Endothelial cell of umbilical vein (primary cell): ENCODE results near the gene GJC3. TPM values are rescaled to one million over a fixed set of nuclear protein-coding genes. Genes with fewer than 3 reads are reported as not detected.
"Not testable (repeated sequence)": the region's sequence is repeated elsewhere in the genome, so short reads cannot be mapped to it uniquely, and the experiment has no call there.

Source experiments
- BruUV-seq: library from RNA; stranded (reverse); fragments of 400-500 nt; replicated peaks from 2 replicates; lab custom pipeline; 2021; lab: Mats Ljungman, UMichigan
- CTCF ChIA-PET: fragments of 300-600, 350-600 bp; sonication (Branson Sonifier 250); formaldehyde crosslinking; loops from one replicate; lab custom pipeline; 2021; ENCODE audit warnings: antibody characterized with exemption, inconsistent platforms; lab: Charles Lee
- POLR2A ChIA-PET: fragments of 300-600, 350-600 bp; sonication (Branson Sonifier 250); formaldehyde crosslinking; loops from one replicate; lab custom pipeline; 2021; ENCODE audit warnings: antibody characterized with exemption, inconsistent platforms; lab: Charles Lee
- DNase-seq: peaks from one replicate; pipeline ENCODE4 v3.0.0-alpha.2; 2011; ENCODE audit warnings: low read depth, low spot score
- FAIRE-seq: peaks from 2 replicates; lab custom pipeline; 2011; peaks lifted over from hg19 to GRCh38; lab: Jason Lieb, UNC
- H2AFZ ChIP-seq: 2 replicates; pipeline ENCODE4 v1.6.0; 2012; ENCODE audit warnings: low read depth, low read length, control low read depth, inconsistent platforms
- H3K27ac ChIP-seq: 2 replicates; pipeline ENCODE4 v1.5.1; 2011; ENCODE audit warnings: low read depth, mild to moderate bottlenecking, control low read depth, low read length, moderate library complexity; ENCODE audit not compliant: insufficient read depth
- H3K27me3 ChIP-seq, 2 experiments: 2 replicates each; pipeline versions ENCODE4 v1.6.0 to v1.6.1; 2011; ENCODE audit warnings: low read length in 2 of 2, mixed read lengths in 1 of 2; ENCODE audit not compliant: control insufficient read depth in 2 of 2, insufficient read depth in 2 of 2
- H3K36me3 ChIP-seq, 2 experiments: 2 replicates in 1 of 2; 3 replicates in 1 of 2; pipeline ENCODE4 v1.5.1; 2011; ENCODE audit warnings: low read length in 2 of 2, mild to moderate bottlenecking in 1 of 2, moderate library complexity in 1 of 2; ENCODE audit not compliant: control insufficient read depth in 2 of 2, insufficient read depth in 2 of 2; ENCODE audit errors: extremely low read depth in 1 of 2
- H3K4me1 ChIP-seq: 3 replicates; pipeline ENCODE4 v1.5.1; 2011; ENCODE audit warnings: mild to moderate bottlenecking, low read length; ENCODE audit not compliant: control insufficient read depth, insufficient read depth; ENCODE audit errors: extremely low read depth
- H3K4me2 ChIP-seq: 2 replicates; pipeline ENCODE4 v1.6.1; 2011; ENCODE audit warnings: low read length, control low read depth, mixed read lengths; ENCODE audit not compliant: insufficient read depth
- H3K4me3 ChIP-seq, 3 experiments: fragments of 200-600 bp in 1 of 3; sonication (generic), shearing (Covaris generic) in 1 of 3; replicated peaks in 1 of 3; 2 replicates each; pipeline ENCODE4 v1.5.1; 2011 to 2016; ENCODE audit warnings: control low read depth in 3 of 3, low read length in 3 of 3, mild to moderate bottlenecking in 2 of 3, inconsistent platforms in 1 of 3, low read depth in 1 of 3, moderate library complexity in 1 of 3; ENCODE audit not compliant: insufficient read depth in 1 of 3
- H3K79me2 ChIP-seq: 2 replicates; pipeline ENCODE4 v1.6.0; 2012; ENCODE audit warnings: low read length, inconsistent platforms; ENCODE audit not compliant: control insufficient read depth, insufficient read depth
- H3K9ac ChIP-seq: replicated peaks from 2 replicates; pipeline ENCODE3; 2011; ENCODE audit warnings: low read length, control low read depth; ENCODE audit not compliant: insufficient read depth; ENCODE audit errors: extremely low read depth
- H3K9me1 ChIP-seq: replicated peaks from 3 replicates; pipeline ENCODE4 v1.6.0; 2011; ENCODE audit warnings: mild to moderate bottlenecking, low read length; ENCODE audit not compliant: control insufficient read depth, insufficient read depth; ENCODE audit errors: extremely low read depth
- H3K9me3 ChIP-seq: replicated peaks from 2 replicates; pipeline ENCODE4 v1.5.1; 2012; ENCODE audit warnings: low read length, inconsistent platforms; ENCODE audit not compliant: control insufficient read depth, insufficient read depth
- H4K20me1 ChIP-seq: replicated peaks from 2 replicates; pipeline ENCODE3; 2011; ENCODE audit warnings: mild to moderate bottlenecking, low read length; ENCODE audit not compliant: control insufficient read depth, insufficient read depth; ENCODE audit errors: extremely low read depth
- CTCF ChIP-seq, 2 donors: IDR thresholded peaks; 1 replicate in 1 of 2; 2 replicates in 1 of 2; pipeline ENCODE4 v1.5.1; 2011; ENCODE audit warnings: low read length in 2 of 2, mild to moderate bottlenecking in 2 of 2, moderate library complexity in 2 of 2, control low read depth in 1 of 2, inconsistent platforms in 1 of 2, low read depth in 1 of 2; ENCODE audit not compliant: insufficient read depth in 1 of 2; ENCODE audit errors: extremely low read depth in 1 of 2
- EZH2 ChIP-seq: IDR thresholded peaks from 2 replicates; pipeline ENCODE4 v1.6.1; 2012; ENCODE audit warnings: borderline replicate concordance, low read depth, mild to moderate bottlenecking, moderate library complexity, low read length, inconsistent platforms; ENCODE audit not compliant: severe bottlenecking
- FOS ChIP-seq: IDR thresholded peaks from 2 replicates; pipeline ENCODE4 v1.6.1; 2011; ENCODE audit warnings: mild to moderate bottlenecking, low read length, moderate library complexity, borderline replicate concordance; ENCODE audit not compliant: insufficient read depth
- GATA2 ChIP-seq: IDR thresholded peaks from 2 replicates; pipeline ENCODE4 v1.7.0; 2011; ENCODE audit warnings: low read depth, mild to moderate bottlenecking, moderate library complexity, mixed read lengths, low read length; ENCODE audit not compliant: insufficient read length, insufficient read depth
- JUN ChIP-seq: IDR thresholded peaks from 2 replicates; pipeline ENCODE4 v1.6.1; 2011; ENCODE audit warnings: borderline replicate concordance, low read depth; ENCODE audit not compliant: insufficient read length, insufficient read depth
- MYC ChIP-seq: IDR thresholded peaks from one replicate; pipeline ENCODE4 v1.6.1; 2011; ENCODE audit warnings: mild to moderate bottlenecking, low read depth, low read length
- POLR2A ChIP-seq: IDR thresholded peaks from 2 replicates; pipeline ENCODE4 v1.6.1; 2012; ENCODE audit warnings: low read depth, mild to moderate bottlenecking, control low read depth, low read length
- POLR2AphosphoS5 ChIP-seq: IDR thresholded peaks from 2 replicates; pipeline ENCODE4 v1.6.1; 2012; ENCODE audit warnings: low read depth, mild to moderate bottlenecking, control low read depth, low read length, moderate library complexity; ENCODE audit not compliant: insufficient read depth
- dilution Hi-C: fragments of 300-500 bp; cut with MboI; formaldehyde crosslinking; loops from one replicate; pipeline ENCODE4 v1.15.0; 2019; ENCODE audit warnings: low sequenced_read_pairs; ENCODE audit not compliant: extremely low pct_ligation_motif_present
- intact Hi-C: fragments of 100-400 bp; cut with micrococcal nuclease; formaldehyde crosslinking; loops from one replicate; pipeline ENCODE4 v1.10.0; 2022
- polyA plus RNA-seq, 4 experiments: library from polyadenylated mRNA; depleted of rRNA in 3 of 4; stranded (reverse) in 3 of 4; unstranded in 1 of 4; fragments of >200 nt; gene quantifications; 2 replicates each; pipeline versions ENCODE4 v1.2.1 to v1.2.3, GENCODE V29; 2011 to 2012; ENCODE audit warnings: missing spikeins in 1 of 4
- total RNA-seq: library from RNA; stranded (reverse); gene quantifications from 2 replicates; pipeline ENCODE4 v1.2.3, GENCODE V29; 2021
- TF ChIP-seq, protein P1 (sequence below): IDR thresholded peaks from 2 replicates; pipeline ENCODE4 v1.6.1; 2011; ENCODE audit not compliant: insufficient read depth, insufficient read length

Gene GJC3
- total and polyA plus RNA-seq, 2 donors (not counting 3 experiments of a cell fraction or from before 2014, with no cell fraction given), result 0.28 TPM; not detected in 1

GRCh38 chr7:99893280-99893679 is 36.1 kb downstream of the GJC3 start:
- H3K9me3 ChIP-seq, result no peaks in the 10 kb centered on the region
- intact Hi-C loops (no loop called here), dilution Hi-C loops (no loop called here)
- no peaks in the 10 kb centered on the region for H3K9me1 ChIP-seq
- H3K4me1 ChIP-seq, result no peaks in the 10 kb centered on the region
- H2AFZ ChIP-seq, result no peak overlapping the region
- BruUV-seq, result no TSS peak
- no peak overlapping the region for H3K27ac ChIP-seq
- no peaks in the 10 kb centered on the region for H3K27me3 ChIP-seq
- POLR2A ChIA-PET, result no interaction called here
- CTCF ChIA-PET, result no interaction called here
- peaks cover 0 to 2% of the 10 kb centered on the region in 2 experiments for H3K36me3 ChIP-seq
- H3K9ac ChIP-seq, result no peak overlapping the region
- no peak for TF ChIP-seq FOS
- TF ChIP-seq CTCF (IDR thresholded peaks at IDR 0.05; ENCODE audit: extremely low read depth in 1 of 2, insufficient read depth in 1 of 2, low read depth in 1 of 2, low read length in 2 of 2), result no peak
- TF ChIP-seq MYC, result no peak
- TF ChIP-seq, protein P1, sequence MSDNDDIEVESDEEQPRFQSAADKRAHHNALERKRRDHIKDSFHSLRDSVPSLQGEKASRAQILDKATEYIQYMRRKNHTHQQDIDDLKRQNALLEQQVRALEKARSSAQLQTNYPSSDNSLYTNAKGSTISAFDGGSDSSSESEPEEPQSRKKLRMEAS, result no peak
- no peak for TF ChIP-seq EZH2
- no peak for TF ChIP-seq POLR2A
- no peak for TF ChIP-seq GATA2
- TF ChIP-seq POLR2AphosphoS5, result no peak
- no peak for TF ChIP-seq JUN
- no peak overlapping the region for H3K4me3 ChIP-seq
- FAIRE-seq (no peak), DNase-seq (no peak)
- no peaks in the 10 kb centered on the region for H3K79me2 ChIP-seq
- no peaks in the 10 kb centered on the region for H4K20me1 ChIP-seq
- no peak overlapping the region for H3K4me2 ChIP-seq

- FAIRE-seq, H3K27ac ChIP-seq, H3K27me3 ChIP-seq, H3K4me2 ChIP-seq, H3K4me1 ChIP-seq, H3K79me2 ChIP-seq, H3K9ac ChIP-seq, H3K4me3 ChIP-seq, dilution Hi-C loops, BruUV-seq, H3K9me3 ChIP-seq, H4K20me1 ChIP-seq, H3K36me3 ChIP-seq, DNase-seq, POLR2A ChIA-PET, intact Hi-C loops, H3K9me1 ChIP-seq, CTCF ChIA-PET, H2AFZ ChIP-seq: not testable (repeated sequence)
Measured at GRCh38 chr7:99890348-99890747, 39.1 kb downstream of the GJC3 start.

- FAIRE-seq, BruUV-seq, H3K4me3 ChIP-seq, POLR2A ChIA-PET, intact Hi-C loops, dilution Hi-C loops, H3K36me3 ChIP-seq, H2AFZ ChIP-seq, H3K4me1 ChIP-seq, H3K4me2 ChIP-seq, H4K20me1 ChIP-seq, H3K79me2 ChIP-seq, H3K9me3 ChIP-seq, DNase-seq, H3K27me3 ChIP-seq, H3K9me1 ChIP-seq, H3K9ac ChIP-seq, CTCF ChIA-PET, H3K27ac ChIP-seq: not testable (repeated sequence)
Measured at GRCh38 chr7:99888366-99888765, 41.1 kb downstream of the GJC3 start.
